ENCODE results near the gene CACNA1B.
A peak's percentile ranks its signal among the peaks of the same experiment; 100 is the strongest.

Gene CACNA1B

DNA sequence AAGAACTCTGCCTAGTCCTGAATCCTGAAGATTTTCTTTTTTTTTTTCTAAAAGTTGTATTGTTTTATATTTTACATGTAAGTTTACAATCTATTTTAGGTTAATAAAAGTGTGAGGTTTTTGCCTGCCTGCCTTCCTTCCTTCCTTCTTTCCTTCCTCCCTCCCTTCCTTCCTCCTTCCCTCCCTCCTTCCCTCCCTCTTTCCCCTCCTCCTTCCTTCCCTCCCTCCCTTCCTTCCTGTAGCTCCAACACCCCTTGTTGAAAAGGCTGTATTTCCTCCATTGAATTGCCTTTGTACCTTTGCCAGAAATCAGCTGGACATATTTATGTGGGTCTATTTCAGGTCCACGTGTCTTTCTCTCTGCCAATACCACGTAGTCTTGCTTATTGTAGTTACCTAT, 46.6 kb downstream of the CACNA1B start:
- no peak for DNase-seq

DNA sequence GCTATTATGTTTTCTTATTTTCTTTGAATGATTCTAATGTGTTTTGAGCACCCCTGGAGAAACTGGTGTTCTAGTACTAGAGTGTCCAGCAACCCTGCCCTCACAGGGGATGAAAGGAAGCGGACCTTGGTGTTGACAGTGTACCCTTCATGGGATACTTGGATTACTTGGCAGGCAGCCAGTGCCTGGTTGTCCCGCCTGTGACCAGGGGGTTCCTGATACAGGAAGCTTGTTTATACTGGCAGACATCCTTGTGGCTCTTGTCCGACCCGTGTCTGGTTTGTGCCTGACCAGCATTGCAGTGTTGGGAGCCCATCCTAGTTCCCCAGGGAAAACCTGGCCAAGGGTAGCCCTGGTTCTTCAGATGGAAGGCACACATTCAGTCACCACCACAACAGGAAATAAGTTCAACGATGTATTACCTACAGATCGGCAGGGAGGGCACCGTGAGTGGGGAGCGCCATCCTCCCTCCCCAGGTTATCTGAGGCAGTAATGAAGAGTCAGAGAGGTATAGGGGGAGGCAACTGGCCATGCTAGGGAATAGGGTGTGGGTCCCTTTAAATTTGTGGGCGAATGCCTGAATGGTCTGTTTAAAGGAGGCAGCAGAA, 47.3 kb downstream of the CACNA1B start:
- no peak for DNase-seq

DNA sequence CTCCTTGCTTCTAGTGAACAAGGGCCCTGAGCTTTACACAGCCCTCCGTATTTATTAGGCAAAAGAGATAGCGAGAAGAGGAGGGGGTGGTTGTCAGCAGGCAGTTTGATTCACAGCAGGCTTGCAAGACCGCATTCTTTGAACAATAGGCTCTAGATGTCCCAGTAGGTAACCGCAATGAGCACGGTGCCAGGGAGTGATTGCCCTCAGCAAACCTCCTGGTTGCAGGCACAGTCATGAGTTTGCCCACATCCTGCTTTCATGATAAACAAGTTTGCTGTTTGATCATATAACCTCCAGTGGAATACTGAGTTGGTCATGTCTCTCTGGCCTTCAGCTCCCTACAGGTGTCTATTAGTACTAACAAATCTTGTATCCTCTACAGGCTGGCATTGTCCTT, 66.1 kb downstream of the CACNA1B start:
- DNase-seq, result no peak

DNA sequence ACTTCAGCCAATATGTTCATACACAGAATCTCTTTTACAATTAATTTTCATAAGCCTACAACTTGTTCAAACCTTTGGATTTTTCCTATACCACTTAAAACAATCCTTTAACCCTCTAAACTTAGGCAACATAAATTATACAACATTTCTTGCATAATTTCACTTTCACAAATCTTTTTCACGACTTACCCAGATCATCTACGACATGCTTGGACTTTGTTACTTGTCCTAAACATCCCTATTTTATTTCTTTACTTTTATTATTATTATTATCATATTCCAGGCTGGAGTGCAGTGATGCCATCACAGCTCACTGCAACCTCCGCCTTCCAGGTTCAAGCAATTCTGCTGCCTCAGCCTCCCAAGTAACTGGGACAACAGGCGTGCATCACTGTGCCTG, 68.0 kb downstream of the CACNA1B start:
- DNase-seq, result no peak

DNA sequence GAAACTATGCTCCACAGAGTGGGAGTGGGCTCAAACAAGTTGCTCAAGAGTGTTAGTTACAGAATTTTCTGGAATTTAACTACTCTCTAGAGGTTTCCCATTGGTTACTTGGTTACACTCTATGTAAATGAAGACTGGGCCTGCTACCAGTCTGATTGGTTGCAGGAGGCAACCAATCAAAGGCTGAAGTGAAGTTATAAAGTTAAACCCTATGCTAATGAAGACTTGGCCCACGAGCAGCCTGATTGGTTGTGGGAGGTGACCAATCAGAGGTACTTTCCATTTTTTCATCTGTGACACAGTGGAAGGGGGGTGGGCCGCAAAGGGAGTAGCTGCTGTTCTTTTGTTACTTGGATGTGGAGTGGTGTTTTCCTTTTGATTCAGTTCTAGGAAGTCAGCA, 69.4 kb downstream of the CACNA1B start:
- DNase-seq, result no peak

DNA sequence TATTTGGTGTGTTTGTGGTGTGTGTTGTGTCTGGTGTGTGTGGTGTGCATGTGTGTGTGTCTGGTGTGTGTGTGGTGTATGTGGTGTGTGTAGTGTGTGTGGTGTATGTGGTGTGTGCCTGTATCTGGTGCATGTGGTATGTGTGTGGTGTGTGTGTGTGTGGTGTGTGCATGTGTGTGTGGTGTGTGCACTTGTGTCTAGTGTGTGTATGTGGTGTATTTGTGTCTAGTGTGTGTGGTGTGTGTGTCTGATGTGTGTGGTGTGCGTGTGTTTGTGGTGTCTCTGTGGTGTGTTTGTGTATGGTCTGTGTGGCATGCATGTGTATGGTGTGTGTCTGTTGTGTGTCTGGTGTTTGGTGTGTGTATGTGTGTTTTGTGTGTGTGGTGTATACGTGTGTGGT, 71.1 kb downstream of the CACNA1B start:
- DNase-seq, result no peak

DNA sequence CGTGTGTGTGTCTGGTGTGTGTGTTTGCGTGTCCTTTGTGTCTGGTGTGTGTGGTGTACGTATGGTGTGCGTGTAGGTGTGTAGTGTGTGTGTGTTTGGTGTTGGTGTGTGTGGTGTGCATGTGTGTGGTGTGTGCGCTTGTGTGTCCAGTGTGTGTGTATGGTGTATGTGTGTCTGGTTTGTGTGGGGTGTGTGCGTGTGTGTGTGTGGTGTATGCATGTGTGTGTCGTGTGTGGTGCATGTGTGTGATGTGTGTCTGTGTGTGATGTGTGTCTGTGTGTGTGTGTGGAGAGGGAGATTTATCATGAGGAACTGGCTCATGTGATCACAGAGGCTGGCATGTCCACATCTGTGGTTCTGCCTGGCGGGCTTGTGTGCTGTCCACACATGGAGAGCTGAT, 71.7 kb downstream of the CACNA1B start:
- no peak for DNase-seq

DNA sequence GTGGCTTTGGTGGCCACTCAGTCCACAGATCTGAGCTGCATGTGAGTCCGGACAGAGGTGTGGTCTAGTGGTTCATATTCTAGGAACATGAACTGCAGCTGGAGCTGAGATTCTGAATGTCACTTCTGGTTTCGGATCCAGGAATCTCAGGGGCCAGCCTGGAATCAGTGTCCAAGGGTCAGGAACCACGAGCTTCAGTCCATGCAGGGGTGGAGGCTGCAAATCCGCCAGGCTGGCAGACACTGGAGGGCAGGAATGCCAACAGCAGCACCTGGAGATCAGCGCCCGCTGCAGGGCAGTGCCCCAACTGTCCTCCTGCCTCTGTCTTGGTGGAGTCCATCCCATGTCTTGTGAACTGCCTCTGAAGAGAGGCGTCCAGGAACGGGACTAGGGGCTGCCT, 73.5 kb downstream of the CACNA1B start:
- DNase-seq, result no peak

DNA sequence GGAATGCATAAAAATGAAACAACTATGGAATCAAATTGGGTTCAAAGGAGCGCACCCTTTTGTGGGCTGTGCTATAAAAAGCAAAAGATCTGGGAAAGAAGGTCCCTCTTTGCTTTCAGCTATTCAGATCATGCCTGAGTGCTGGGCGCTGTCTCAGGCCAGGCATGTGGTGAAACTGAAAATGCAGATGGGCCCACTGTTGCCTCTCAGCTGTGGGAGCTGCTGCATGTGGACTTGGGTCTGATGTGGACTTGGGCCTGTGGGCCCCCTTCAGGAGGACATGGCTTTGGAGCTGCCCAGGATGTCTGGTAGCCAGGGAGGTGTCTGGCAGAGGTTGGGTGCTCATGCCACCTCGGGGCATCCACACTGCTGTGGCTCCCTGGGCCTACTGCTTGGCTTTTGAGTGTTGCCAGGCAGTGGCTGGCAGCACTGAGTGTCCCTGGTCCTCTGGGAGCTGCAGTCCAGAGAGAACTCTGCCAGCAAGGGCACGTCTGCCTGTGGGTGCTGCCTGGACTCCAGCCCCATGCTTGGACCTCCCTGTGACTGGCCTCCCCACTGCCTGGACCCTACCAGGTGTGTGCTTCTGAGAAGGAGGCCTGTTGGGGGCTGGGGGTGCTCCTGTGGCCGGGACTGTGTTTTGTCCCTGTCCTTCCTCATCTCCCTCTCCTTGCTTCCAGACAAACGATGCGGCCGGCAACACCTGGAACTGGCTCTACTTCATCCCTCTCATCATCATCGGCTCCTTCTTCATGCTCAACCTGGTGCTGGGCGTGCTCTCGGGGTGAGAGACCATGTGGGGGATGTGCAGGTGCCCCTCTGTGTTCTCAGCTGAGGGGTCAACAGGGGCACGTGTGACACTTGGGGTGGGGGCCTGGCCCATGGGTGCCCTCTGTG, 74.3 kb downstream of the CACNA1B start:
- no peak for DNase-seq

DNA sequence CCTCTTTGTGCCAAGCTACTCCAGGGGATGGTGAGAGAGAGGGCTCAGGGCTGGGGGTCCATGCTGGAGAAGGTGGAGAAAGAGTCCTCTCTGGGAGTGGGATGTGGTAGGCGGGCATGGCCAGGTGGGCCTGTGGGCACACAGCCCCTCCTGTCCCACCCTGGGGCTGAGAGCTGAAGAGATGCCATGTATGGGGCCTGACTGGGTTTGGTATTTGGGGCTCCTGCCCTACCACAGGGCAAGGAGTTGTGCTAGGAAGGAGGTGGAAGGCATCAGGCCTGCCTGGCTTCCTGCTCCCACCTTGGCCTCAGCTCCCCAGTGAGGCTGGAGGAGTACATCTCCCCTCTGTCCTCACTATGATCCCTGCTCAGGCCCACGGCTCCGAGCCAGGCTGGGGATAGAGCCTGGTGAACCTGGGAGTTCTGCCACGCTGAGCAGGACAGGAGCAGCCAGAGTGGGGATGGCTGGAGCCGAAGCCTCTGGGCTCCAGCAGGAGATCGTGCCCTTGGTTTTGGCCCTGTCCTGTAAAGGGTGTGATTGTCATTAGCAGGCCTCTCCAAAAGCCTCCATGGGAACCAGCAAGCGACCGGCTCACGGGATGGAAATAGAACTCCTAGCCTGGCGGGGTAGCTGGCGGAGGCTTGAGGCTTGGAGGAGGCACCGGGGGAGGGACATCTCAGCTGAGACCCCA, 75.5 kb downstream of the CACNA1B start:
- no peak for DNase-seq

DNA sequence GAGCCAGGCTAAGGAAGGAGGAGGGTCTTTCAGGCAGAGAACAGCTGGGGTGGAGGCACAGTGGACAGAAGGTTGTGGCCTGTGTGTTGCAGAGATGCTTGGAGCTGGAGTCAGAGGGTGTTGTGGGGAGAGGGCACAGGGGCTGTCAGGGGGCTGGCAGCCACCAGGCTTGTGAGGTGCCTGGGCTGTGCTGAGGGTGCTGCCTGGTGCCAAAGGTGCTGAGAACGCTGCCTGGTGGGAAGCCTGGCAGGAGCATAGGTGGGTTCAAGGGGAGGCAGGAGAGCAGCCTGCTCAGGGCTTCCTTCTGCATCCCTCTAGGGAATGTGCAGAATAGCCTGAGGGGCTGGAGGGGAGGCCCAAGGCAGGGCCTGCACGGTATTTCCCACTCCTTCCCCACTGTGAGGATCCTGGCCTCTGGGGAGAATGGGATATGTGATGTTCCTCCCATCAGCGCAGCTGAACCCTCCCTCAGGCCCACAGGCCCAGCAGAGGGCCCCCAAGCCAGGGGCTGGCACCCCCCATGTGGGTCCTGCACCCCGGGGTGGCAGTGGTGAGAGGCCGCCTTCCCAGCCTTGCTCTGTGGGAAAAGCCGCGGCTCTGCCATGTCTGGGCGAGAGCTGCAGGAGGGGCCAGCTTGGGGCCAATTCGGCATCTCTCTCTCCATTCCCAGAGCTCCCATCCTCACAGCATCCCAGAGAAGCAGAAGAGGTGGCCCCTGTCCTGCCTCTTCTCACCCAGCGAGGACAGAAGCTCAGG, 76.3 kb downstream of the CACNA1B start:
- DNase-seq, result no peak

DNA sequence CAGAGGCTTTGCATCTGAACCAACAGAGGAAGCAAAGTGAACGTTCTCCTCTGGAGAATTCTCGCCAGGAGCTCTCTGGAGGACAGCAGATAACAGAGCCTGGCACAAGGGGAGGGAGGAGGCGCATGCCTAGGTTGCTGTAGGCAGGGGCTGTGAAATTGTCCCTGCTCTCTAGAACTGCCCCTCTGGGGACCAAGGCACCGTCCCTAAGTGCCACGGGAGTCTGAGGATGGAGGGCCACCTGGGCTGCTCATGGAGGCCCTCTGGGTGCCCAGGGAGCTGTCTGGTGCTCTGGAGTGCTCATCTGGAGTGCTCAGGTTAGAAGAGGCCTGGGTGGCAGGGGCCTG, 77.6 kb downstream of the CACNA1B start:
- DNase-seq, result no peak

DNA sequence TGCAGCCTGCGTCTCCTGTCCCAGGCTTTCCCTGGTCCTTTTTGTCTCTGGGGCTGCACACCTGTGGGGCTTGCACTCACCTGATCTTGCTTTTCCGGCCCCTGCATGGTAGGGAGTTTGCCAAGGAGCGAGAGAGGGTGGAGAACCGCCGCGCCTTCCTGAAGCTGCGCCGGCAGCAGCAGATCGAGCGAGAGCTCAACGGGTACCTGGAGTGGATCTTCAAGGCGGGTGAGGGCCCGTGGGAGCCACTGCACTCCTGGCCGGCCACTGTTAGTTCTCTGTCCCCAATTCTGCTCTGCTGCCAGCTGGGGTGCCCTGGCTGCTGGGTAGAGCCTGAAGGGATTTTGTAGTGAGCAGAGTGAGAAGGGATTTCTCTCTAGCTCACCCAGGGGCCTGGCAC, 78.0 kb downstream of the CACNA1B start:
- DNase-seq, result no peak

DNA sequence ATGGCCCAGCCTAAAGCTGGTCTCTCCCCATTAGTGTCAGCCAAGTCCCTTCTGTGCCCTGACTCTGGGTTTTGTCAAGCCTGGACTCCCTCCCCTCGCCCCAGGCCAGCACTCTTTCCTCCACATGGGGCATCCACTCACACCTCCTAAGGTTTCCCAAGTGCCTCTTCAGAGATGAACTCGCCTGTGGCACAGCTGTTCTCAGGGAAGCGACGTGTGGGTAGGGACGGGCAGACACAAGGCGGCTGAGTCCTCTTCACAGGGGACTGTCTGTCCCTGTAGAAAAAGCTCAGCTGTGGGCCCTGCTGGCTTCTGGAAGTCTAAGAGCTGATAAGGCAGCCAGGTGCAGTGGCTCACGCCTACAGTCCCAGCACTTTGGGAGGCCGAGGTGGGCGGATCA, 78.5 kb downstream of the CACNA1B start:
- no peak for DNase-seq

DNA sequence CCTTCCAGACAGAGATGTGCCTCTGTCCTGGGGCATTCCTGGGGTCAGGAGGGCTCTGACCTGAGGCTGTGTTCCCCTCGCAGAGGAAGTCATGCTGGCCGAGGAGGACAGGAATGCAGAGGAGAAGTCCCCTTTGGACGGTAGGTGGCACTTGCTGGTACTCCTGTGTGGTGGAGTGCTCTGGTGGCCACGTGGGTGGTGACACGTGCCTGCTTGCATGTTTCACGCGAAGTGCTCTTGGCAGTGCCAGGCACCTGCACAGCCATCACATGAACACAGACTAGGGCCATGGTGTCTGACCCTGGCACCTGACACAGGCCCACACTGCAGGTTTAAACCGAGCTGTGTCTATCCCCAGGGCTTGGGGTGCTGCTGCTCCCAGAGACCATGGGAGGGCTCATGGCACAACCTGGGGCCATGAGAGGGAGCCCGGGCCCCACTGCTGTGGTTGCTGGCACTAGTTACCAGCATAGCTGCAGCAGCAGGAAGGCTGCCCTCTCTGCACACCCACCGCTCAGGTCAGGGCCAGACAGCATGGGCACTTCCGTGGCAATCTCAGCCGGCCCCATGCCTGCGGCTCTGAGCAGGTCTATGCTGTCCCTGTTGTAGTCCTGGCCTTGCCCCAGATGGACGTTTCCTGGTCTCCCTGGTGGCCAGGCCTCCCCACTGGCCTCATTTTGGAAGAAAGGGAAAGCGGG, 79.3 kb downstream of the CACNA1B start:
- DNase-seq, result no peak

DNA sequence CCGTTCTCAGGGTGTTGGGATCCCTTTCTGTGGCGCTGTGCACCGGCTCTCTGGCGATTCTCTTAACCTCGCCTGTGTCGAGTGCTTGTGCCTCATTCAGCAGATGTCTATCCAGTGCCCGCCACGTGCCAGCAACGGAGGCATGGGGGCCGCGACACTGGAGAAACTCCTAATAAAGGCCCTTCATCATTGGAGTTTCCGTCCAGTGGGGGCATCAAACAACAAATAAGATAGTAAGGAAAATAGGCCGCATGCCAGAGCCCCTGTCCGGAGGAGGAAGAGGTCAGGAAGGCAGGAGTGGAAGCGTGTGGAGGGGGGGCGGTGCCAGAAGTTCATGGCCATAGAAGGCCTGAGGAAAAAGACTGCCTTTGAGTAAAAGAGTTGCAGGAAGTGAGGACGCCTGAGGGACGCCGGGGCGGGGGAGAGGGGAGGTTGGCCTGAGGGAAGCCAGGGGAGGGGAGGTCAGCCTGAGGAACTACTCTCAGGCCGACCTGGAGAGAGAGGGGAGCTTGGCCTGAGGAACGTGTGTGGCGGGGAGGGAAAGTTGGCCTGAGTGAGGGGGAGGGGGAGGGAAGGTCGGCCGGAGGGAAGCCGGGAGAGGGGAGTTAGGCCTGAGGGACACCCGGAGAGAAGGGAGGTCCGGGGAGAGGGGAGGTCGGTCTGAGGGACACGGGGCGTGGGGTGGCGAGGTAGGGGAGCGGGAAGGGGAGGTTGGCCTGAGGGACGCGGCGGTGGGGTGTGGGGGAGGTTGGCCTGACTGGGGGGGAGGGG, 82.2 kb downstream of the CACNA1B start:
- no peak for DNase-seq

DNA sequence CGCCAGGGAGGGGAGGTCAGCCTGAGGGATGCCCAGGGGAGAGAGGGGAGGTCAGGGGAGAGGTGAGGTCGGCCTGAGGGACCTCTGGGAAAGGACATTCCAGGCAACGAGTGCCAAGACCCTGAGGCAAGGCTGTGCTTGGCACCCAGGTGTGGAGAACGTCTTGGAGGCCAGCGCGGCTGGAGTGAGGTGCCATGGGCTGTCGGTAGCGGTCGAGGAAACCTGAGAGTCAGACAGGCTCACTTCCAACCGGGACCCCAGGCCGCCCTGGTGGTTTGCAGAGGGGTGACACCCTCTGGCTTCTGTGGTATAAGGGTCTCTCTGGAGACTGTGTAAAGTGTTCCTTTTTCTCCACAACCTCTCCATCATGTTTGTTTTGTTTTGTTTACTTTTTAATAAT, 82.9 kb downstream of the CACNA1B start:
- DNase-seq, result no peak

DNA sequence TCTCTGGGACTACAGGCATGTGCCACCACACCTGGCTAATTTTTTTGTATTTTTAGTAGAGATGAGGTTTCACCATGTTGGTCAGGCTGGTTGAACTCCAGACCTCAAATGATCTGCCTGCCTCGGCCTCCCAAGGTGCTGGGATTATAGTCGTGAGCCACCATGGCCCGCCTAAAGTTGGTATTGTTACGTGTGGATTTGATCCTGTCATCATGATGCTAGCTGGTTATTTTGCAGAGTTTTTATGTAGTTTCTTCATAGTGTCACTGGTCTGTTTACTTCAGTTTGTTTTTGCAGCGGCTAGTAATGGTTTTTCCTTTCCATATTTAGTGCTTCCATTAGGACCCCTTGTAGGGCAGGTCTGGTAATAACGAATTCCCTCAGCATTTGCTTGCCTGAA, 85.9 kb downstream of the CACNA1B start:
- no peak for DNase-seq

DNA sequence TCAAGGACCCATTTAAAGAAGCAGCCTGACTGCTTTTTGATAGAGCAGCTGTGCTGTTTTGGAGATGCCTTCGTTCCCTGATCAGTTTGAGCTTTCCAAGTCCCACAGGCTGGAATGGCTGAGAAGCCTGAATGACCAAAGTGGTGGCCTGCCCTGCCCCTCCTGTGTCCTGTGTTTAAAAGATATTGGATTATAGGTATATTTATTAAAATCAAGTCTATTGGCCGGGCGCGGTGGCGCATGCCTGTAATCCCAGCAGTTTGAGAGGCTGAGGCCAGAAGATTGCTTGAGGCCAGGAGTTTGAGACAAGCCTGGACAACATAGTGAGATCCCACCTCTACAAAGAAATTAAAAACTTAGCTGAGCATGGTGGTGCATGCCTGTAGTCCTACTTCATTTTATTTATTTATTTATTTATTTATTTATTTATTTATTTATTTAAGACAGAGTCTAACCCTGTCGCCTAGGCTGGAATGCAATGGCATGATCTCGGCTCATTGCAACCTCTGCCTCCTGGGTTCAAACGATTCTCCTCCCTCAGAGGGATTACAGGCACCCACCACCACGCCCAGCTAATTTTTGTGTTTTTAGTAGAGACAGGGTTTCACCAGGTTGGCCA, 87.7 kb downstream of the CACNA1B start:
- DNase-seq, result no peak

DNA sequence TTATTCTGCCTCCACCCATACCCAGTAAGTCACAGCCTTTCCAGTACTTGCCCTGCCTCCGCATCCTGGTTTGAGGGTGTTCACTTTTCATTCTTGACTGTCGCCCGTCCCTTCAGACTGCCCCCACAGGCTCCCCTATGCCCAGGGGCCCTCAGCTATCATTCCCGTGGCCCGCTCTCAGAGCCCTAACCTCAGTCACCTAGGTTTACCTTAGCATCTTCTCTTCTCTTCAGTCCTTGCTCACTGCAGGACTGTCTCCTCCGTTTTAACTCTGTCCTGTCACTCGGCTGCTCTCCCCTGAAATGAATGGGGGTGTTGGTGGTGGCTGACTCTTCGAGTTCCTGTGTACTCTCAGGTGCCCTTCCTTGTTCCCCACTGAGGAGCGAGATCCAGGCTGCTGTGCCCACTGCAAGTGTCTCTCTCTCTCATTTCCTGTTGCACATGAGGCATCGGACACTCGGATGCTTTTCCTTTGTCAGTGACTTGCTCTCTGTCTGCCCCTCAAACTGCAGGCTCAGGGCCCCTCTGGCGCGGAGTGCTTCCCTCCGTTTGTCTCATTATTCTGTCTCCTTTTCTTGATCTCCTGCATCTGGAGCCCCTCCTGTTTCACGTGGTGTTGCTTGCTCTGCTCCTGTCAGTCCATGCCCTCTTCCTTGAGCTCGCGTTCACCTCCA, 89.8 kb downstream of the CACNA1B start:
- DNase-seq, result peak; percentile 38

DNA sequence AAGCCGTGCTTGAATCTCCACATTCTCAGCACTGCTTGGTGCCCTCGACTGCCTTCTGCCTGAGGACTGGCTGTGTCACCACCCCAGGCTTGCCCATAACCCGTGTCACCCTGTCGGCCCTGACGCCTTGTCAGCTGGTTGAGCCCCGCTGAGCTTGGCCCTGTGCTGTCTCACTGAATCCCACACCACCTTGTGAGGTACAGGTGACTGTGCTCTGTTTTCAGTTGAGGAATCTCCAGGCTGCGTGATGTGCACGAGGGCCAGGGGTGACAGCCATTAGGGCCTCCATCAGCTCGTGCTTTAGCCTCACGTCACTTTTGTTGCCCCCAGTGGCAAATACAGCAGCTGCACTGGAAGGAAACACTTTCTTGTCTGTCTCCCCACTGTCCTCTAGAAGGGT, 90.7 kb downstream of the CACNA1B start:
- peak; percentile 46 for DNase-seq

Measured in activated CD8-positive, alpha-beta memory T cell treated with anti-CD3 and anti-CD28 coated beads, Interleukin-2, amount 50 U/mL, for 48 hours (primary cell).